Right cardiac atrium (tissue), 5 donors: Measurements from ENCODE around the gene RPS10. TPM values are rescaled to one million over a fixed set of nuclear protein-coding genes. Genes with fewer than 3 reads are reported as not detected.

Experiments used
- ATAC-seq, 2 donors: fragments of 200-7000 bp; cut with Tn5 transposase; one replicate each; pipeline versions ENCODE4 v1.8.0 to v1.9.1; 2020; ENCODE audit warnings: moderate library complexity in 2 of 2, mild to moderate bottlenecking in 1 of 2
- DNase-seq, 3 donors: peaks; one replicate each; pipeline ENCODE4 v3.0.0-alpha.2; 2020
- H3K27ac ChIP-seq: one replicate; pipeline ENCODE4 v1.5.1; 2013; ENCODE audit warnings: mild to moderate bottlenecking, low read length, control low read depth, moderate library complexity
- H3K27me3 ChIP-seq: one replicate; pipeline ENCODE4 v1.6.1; 2013; ENCODE audit not compliant: control insufficient read depth, insufficient read depth
- H3K4me1 ChIP-seq: one replicate; pipeline ENCODE4 v1.6.1; 2013; ENCODE audit warnings: low read length; ENCODE audit not compliant: control insufficient read depth, insufficient read depth
- H3K4me3 ChIP-seq: one replicate; pipeline ENCODE4 v1.5.1; 2013; ENCODE audit warnings: low read length, control low read depth
- H3K9me3 ChIP-seq: one replicate; pipeline ENCODE4 v1.6.1; 2013; ENCODE audit warnings: low read length; ENCODE audit not compliant: control insufficient read depth
- WGBS: extraction: QIAGEN DNeasy Blood & Tissue Kit; methylation state at CpG from one replicate; pipeline ENCODE4 v1.1.7; 2013; 5-methylcytosine and 5-hydroxymethylcytosine counted together
- intact Hi-C, 4 donors: fragments of 100-400 bp; cut with DNase I; formaldehyde crosslinking; loops; one replicate each; pipeline versions ENCODE4 v1.11.0 to v1.14.0; 2022 to 2023
- long read RNA-seq, 4 donors: library from polyadenylated mRNA; unstranded; transcript quantifications; one replicate each; pipeline ENCODE4 v2.0.0, GENCODE V29; 2020 to 2021
- polyA plus RNA-seq: library from polyadenylated mRNA; stranded (reverse); fragments of 200-250 nt; gene quantifications from one replicate; pipeline ENCODE4 v1.2.3, GENCODE V29; 2013
- total RNA-seq, 4 donors: library from RNA; stranded (reverse); fragmentation: NEBNext Ultra II Directional; extraction: Animal tissue kit (Norgen Biotek cat#: 25700); gene quantifications; one replicate each; pipeline ENCODE4 v1.2.1, GENCODE V29; 2021
- donor health status: healthy with polysubstance abuse.
- donor health status: DM: no; HTN: yes; CAD: no.
- donor health status: DM: no; HTN: no; CAD: no.
- donor health status: DM: no; HTN: yes; CAD: no; lungs with severe emphysema.
- donor health status: DM: yes; HTN: yes; CAD: no.

The RPS10 gene
- total RNA-seq: 100 to 1,000 TPM; 730 to 882 (median 787) TPM
- polyA plus RNA-seq: 1,117 TPM
- long read RNA-seq, donor 1, transcript RPS10-209 (6 exons, 588 nt): major isoform, 65 of 72 reads
- long read RNA-seq, donor 1, transcript RPS10-206 (6 exons, 781 nt): minor isoform, 6 of 72 reads
- long read RNA-seq, donor 1, partial matches to known transcripts: 1 of 72 reads
- long read RNA-seq, donor 1, other reads (novel, unspliced or antisense): 0 of 72 reads
- long read RNA-seq, donor 2, transcript RPS10-209 (6 exons, 588 nt): major isoform, 152 of 165 reads
- long read RNA-seq, donor 2, partial matches to known transcripts: 8 of 165 reads
- long read RNA-seq, donor 2, other reads (novel, unspliced or antisense): 0 of 165 reads
- long read RNA-seq, donor 3, transcript RPS10-209 (6 exons, 588 nt): major isoform, 49 of 52 reads
- long read RNA-seq, donor 3, partial matches to known transcripts: 1 of 52 reads
- long read RNA-seq, donor 3, other reads (novel, unspliced or antisense): 0 of 52 reads
- long read RNA-seq, donor 4, transcript RPS10-209 (6 exons, 588 nt): major isoform, 78 of 86 reads
- long read RNA-seq, donor 4, partial matches to known transcripts: 7 of 86 reads
- long read RNA-seq, donor 4, other reads (novel, unspliced or antisense): 0 of 86 reads

- H3K27ac ChIP-seq: peak within 1 kb of the TSS; percentile 65
- intact Hi-C loops: loop anchor here in 1 of 4 donors (10.0 kb wide), 1 partner anchor 179 kb away; no protein-coding TSS in a partner anchor
- no peaks in the 10 kb centered on the region for H3K27me3 ChIP-seq
- WGBS: under 1% methylated on average over 58 of the region's 58 CpGs
- H3K9me3 ChIP-seq: no peaks in the 10 kb centered on the region
- DNase-seq: peak; percentile 95 to 98 (median 98)
- H3K4me3 ChIP-seq: peak within 1 kb of the TSS; percentile 93
- peak; percentile 98 to 99 for ATAC-seq
- peaks cover 3% of the 10 kb centered on the region for H3K4me1 ChIP-seq
These were observed at the start of gene RPS10 for GRCh38 chr6:34425498-34426410. TSS of gene RPS10 (minus strand) at chr6:34426069. CDS start at chr6:34425221, 848 bp downstream.

DNA sequence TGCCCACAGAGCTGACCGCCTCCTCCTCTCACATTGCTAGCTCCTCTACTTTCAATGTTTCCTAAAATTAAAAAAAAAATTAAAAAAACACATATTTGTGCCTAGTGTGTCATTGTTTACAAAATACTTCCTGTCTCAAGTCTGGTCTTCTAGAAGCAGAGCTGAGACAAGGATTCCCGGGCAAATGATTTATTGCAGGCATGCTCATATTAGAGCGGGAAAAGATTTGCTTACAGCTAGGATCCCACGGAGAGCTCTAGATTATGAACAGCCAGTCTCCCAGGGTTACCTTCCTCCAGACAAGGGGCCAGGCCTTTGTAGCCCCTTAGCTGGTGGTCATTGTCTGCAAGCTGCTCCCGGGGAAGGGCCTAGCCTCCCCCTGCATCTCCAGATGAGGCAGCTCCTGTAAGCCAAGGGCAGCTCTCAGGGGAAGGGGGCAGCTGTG, 49.4 kb upstream of the RPS10 start:
- no peak overlapping the region for H3K27ac ChIP-seq
- DNase-seq: no peak

DNA sequence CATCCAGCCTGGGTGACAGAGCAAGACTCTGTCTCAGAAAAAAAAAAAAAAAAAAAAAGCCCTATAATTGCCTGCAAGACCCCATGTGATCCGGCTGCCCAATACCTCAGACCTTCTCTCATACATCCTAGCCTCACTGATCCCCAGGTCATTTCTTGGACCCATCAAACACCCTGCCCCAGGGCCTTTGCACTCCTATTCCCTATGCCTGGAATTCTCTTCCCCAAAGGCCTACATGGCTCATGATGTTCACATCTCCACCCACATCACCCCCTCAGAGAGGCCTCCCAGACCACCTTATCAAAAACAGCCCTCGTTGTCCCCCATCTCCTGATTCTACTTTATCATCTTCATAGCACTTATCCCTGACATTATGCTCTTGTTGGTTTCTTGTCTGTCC, 48.9 kb upstream of the RPS10 start:
- no peaks in the 10 kb centered on the region for H3K4me1 ChIP-seq
- DNase-seq (no peak), ATAC-seq (no peak)
- H3K27me3 ChIP-seq: no peaks in the 10 kb centered on the region
- H3K9me3 ChIP-seq: no peaks in the 10 kb centered on the region
- WGBS: 71% methylated on average over 2 of the region's 2 CpGs
- intact Hi-C loops: no loop called here
- H3K27ac ChIP-seq: no peak overlapping the region
- H3K4me3 ChIP-seq: no peak overlapping the region

More for the DNA sequence above, 49.4 kb upstream of the RPS10 start:
- ATAC-seq: no peak
- H3K4me3 ChIP-seq: no peak overlapping the region
- 64% methylated on average over 5 of the region's 5 CpGs for WGBS
- intact Hi-C loops: no loop called here
- H3K4me1 ChIP-seq: no peaks in the 10 kb centered on the region
- H3K27me3 ChIP-seq: no peaks in the 10 kb centered on the region
- H3K9me3 ChIP-seq: no peaks in the 10 kb centered on the region

GRCh38 chr6:34473967-34474366, 48.1 kb upstream of the RPS10 start:
- DNase-seq (no peak), ATAC-seq (no peak)
- Histone ChIP-seq H3K9me3 (no peaks in the 10 kb centered on the region), H3K4me1 (no peaks in the 10 kb centered on the region), H3K4me3 (no peak overlapping the region), H3K27me3 (no peaks in the 10 kb centered on the region), H3K27ac (no peak overlapping the region)
- WGBS: 81% methylated on average over 1 of the region's 1 CpG
- intact Hi-C loops: no loop called here

GRCh38 chr6:34472425-34472824, 46.6 kb upstream of the RPS10 start:
- intact Hi-C loops: no loop called here
- WGBS: 79% methylated on average over 5 of the region's 5 CpGs
- ATAC-seq: no peak

GRCh38 chr6:34469499-34469898, 43.6 kb upstream of the RPS10 start:
- ATAC-seq: no peak
- Histone ChIP-seq H3K9me3 (no peaks in the 10 kb centered on the region), H3K4me1 (no peaks in the 10 kb centered on the region), H3K27me3 (no peaks in the 10 kb centered on the region), H3K4me3 (no peak overlapping the region), H3K27ac (no peak overlapping the region)
- intact Hi-C loops: loop anchor here in 3 of 4 donors (10.0 kb wide), 1 partner anchor 135 kb away; no protein-coding TSS in a partner anchor
- WGBS: 82% methylated on average over 3 of the region's 3 CpGs
- peak in 1 of 3 donors; percentile 41 for DNase-seq

More at GRCh38 chr6:34472425-34472824, 46.6 kb upstream of the RPS10 start:
- H3K4me3 ChIP-seq: no peak overlapping the region
- H3K27me3 ChIP-seq: no peaks in the 10 kb centered on the region
- H3K27ac ChIP-seq: no peak overlapping the region
- H3K9me3 ChIP-seq: no peaks in the 10 kb centered on the region
- no peak for DNase-seq
- H3K4me1 ChIP-seq: no peaks in the 10 kb centered on the region

- Histone ChIP-seq H3K27ac (no peak overlapping the region), H3K4me1 (no peaks in the 10 kb centered on the region), H3K9me3 (no peaks in the 10 kb centered on the region), H3K27me3 (no peaks in the 10 kb centered on the region), H3K4me3 (no peak overlapping the region)
- DNase-seq (peak in 1 of 3 donors; percentile 34), ATAC-seq (no peak)
- intact Hi-C loops: loop anchor here in 3 of 4 donors (10.0 kb wide), 1 partner anchor 136 kb away; no protein-coding TSS in a partner anchor
- 75% methylated on average over 4 of the region's 4 CpGs for WGBS
These were observed 42.6 kb upstream of the RPS10 start for GRCh38 chr6:34468378-34468892.

DNA sequence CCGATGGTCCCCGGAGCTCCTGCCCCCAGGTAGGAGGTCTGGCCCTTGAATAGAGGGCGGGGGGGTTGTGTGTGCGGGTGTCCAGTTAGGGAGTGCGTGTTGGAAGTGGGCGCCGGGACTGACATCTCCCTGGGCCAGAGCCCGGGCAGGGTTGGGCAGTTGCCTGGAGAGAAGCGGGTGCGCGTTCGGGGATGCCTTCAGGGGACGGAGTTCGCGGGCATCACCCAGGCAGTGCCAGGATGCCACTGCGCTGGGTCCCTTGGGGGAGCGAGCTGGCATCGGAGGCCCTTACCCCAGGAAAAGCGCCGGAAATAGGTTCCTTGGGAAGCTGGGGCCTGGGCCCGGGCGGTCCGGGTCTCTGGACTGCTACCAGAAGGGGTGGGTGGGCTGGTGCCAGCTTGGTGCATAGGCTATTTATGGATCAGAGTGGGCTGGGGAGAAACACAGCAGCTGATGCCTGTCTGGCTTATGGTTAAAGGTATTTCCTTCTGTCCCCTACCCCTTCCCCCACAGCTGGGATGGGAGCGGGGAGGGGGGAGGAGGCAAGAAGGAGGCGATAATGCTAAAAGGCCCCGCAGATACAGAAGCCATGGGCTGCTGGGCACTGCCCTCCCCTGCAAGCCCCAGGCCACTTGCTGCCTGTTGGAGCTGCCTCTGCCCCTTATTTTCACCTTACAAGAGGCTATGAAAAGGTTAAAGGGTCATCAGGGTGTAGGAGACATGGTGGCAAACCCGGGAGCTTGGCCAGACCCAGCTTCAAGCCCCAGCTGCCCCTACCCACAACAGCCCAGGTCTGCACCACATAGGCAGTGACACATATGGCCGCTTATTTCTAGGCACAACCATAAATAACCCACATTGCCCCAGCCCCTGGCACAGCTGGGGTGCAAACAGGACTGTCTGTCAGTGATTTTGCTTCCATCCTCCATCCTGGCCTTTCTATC, 40.6 kb upstream of the RPS10 start:
- H3K4me1 ChIP-seq: no peaks in the 10 kb centered on the region
- WGBS: 26% methylated on average over 28 of the region's 28 CpGs
- peak overlapping the region; percentile 30 for H3K4me3 ChIP-seq
- intact Hi-C loops: loop anchor here in 3 of 4 donors (10.0 kb wide), 1 partner anchor 138 kb away; no protein-coding TSS in a partner anchor
- no peaks in the 10 kb centered on the region for H3K9me3 ChIP-seq
- no peak overlapping the region for H3K27ac ChIP-seq
- no peaks in the 10 kb centered on the region for H3K27me3 ChIP-seq
- ATAC-seq: peak in 1 of 2 donors; percentile 9
- peak in 1 of 3 donors; percentile 65 for DNase-seq

- Histone ChIP-seq H3K4me3 (peak within 1 kb of the TSS; percentile 30), H3K9me3 (no peaks in the 10 kb centered on the region), H3K27me3 (no peaks in the 10 kb centered on the region), H3K27ac (no peak within 1 kb of the TSS), H3K4me1 (no peaks in the 10 kb centered on the region)
- ATAC-seq (peak; percentile 53 to 56), DNase-seq (peak in 2 of 3 donors; percentile 54 to 63)
- WGBS: 2% methylated on average over 63 of the region's 67 CpGs
- intact Hi-C loops: loop anchor here in 3 of 4 donors (10.0 kb wide), 1 partner anchor 139 kb away; no protein-coding TSS in a partner anchor
These were observed 39.8 kb upstream of the RPS10 start, which contains the start of gene PACSIN1 for GRCh38 chr6:34465531-34466241. TSS of gene PACSIN1 (plus strand) at chr6:34466076. CDS start at chr6:34526306, 60,230 bp downstream.
